HT-29 (cell line): ENCODE data around the gene ORAI1. TPM values are rescaled to one million over a fixed set of nuclear protein-coding genes. Genes with fewer than 3 reads are reported as not detected.

ENCODE experiments used
- small RNA-seq: library from RNA; depleted of rRNA; stranded (forward); fragments of <200 nt; gene quantifications from one replicate; pipeline ENCODE3, GENCODE V24; 2014
- total RNA-seq: library from RNA; depleted of rRNA; stranded (reverse); fragments of >200 nt; shearing (Covaris generic); gene quantifications from 2 replicates; pipeline ENCODE4 v1.2.3, GENCODE V29; 2014; rRNA removed

The ORAI1 gene
- total RNA-seq, 1 experiment from 2014 or later: 19.9 TPM

Small RNA genes within 50 kb of the gene (small RNA-seq; reads per million reads assigned to genes)
- not detected for gene RNU6-1004P

Other genes with a start within 250 kb of the ORAI1 start
- 81.3 and 97.2 TPM in 2 replicates for gene RNF34, start 226.4 kb upstream of the ORAI1 start, total RNA-seq
- 29.6 and 38.4 TPM in 2 replicates for gene KDM2B, start 45.5 kb upstream of the ORAI1 start, total RNA-seq
- gene MORN3, start 43.1 kb downstream of the ORAI1 start, total RNA-seq: 0.05 and 0.13 TPM in 2 replicates
- 9.6 and 13.2 TPM in 2 replicates for gene TMEM120B, start 86.2 kb downstream of the ORAI1 start, total RNA-seq
- gene RHOF, start 167.2 kb downstream of the ORAI1 start, total RNA-seq: 35.1 and 37.2 TPM in 2 replicates
- gene SETD1B, start 177.5 kb downstream of the ORAI1 start, total RNA-seq: 7.2 and 7.7 TPM in 2 replicates
- not detected in 2 replicates for gene HPD, start 232.3 kb downstream of the ORAI1 start, total RNA-seq